DND-41 (cell line): ENCODE results near the gene RGS6.
A peak's percentile ranks its signal among the peaks of the same experiment; 100 is the strongest.

Source experiments
- ATAC-seq: fragments of 200-7000 bp; cut with Tn5 transposase; 3 replicates; pipeline ENCODE4 v1.9.1; 2021; ENCODE audit warnings: low read depth; ENCODE audit not compliant: insufficient read depth
- DNase-seq: peaks from one replicate; pipeline ENCODE4 v3.0.0-alpha.2; 2020
- H2AFZ ChIP-seq: 2 replicates; pipeline ENCODE4 v1.6.0; 2012; ENCODE audit warnings: low read depth, low read length
- H3K27ac ChIP-seq: 2 replicates; pipeline ENCODE4 v1.5.1; 2012; ENCODE audit warnings: low read length, inconsistent platforms
- H3K27me3 ChIP-seq: fragments of 200-600 bp; sonication (generic); 2 replicates; pipeline ENCODE4 v1.6.0; 2012; ENCODE audit warnings: low read length, mild to moderate bottlenecking, inconsistent platforms; ENCODE audit not compliant: insufficient read depth, poor library complexity
- H3K36me3 ChIP-seq: 2 replicates; pipeline ENCODE4 v1.5.1; 2012; ENCODE audit warnings: low read length, inconsistent platforms; ENCODE audit not compliant: insufficient read depth
- H3K4me1 ChIP-seq: 2 replicates; pipeline ENCODE4 v1.5.1; 2012; ENCODE audit warnings: mild to moderate bottlenecking, low read length; ENCODE audit not compliant: insufficient read depth
- H3K4me2 ChIP-seq: 2 replicates; pipeline ENCODE4 v1.6.0; 2012; ENCODE audit warnings: mild to moderate bottlenecking, moderate library complexity, low read length, inconsistent platforms; ENCODE audit not compliant: insufficient read depth
- H3K4me3 ChIP-seq, 2 experiments: fragments of 200-600 bp in 1 of 2; shearing (Covaris generic) in 1 of 2; 2 replicates each; pipeline ENCODE4 v1.5.1; 2012 to 2016; ENCODE audit warnings: inconsistent platforms in 2 of 2, low read length in 2 of 2, mild to moderate bottlenecking in 2 of 2, low read depth in 1 of 2, moderate library complexity in 1 of 2
- H3K79me2 ChIP-seq: 2 replicates; pipeline ENCODE4 v1.6.0; 2012; ENCODE audit warnings: low read length, inconsistent platforms; ENCODE audit not compliant: insufficient read depth
- H3K9ac ChIP-seq: 2 replicates; pipeline ENCODE4 v1.6.0; 2012; ENCODE audit warnings: low read depth, mild to moderate bottlenecking, inconsistent platforms, low read length, moderate library complexity
- H3K9me3 ChIP-seq: 2 replicates; pipeline ENCODE4 v1.5.1; 2012; ENCODE audit warnings: low read length, moderate library complexity, mild to moderate bottlenecking, inconsistent platforms; ENCODE audit not compliant: insufficient read depth, severe bottlenecking
- H4K20me1 ChIP-seq: 2 replicates; pipeline ENCODE4 v1.6.0; 2012; ENCODE audit warnings: low read length; ENCODE audit not compliant: insufficient read depth
- CTCF ChIP-seq: IDR thresholded peaks from 2 replicates; pipeline ENCODE4 v1.5.1; 2012; ENCODE audit warnings: borderline replicate concordance, low read length, moderate library complexity, mild to moderate bottlenecking; ENCODE audit not compliant: poor library complexity, severe bottlenecking; ENCODE audit errors: extremely low read depth
- EZH2 ChIP-seq: IDR thresholded peaks from 3 replicates; pipeline ENCODE4 v1.6.1; 2012; ENCODE audit warnings: borderline replicate concordance, low read depth, mild to moderate bottlenecking, moderate library complexity, low read length, inconsistent platforms; ENCODE audit not compliant: severe bottlenecking

RGS6 gene

GRCh38 chr14:72420749-72421474 lies 488.7 kb downstream of the RGS6 start:
- Histone ChIP-seq H2AFZ (peak overlapping the region; percentile 21; the same call in 1 of the 2 replicates), H3K79me2 (no peaks in the 10 kb centered on the region), H3K27me3 (no peaks in the 10 kb centered on the region), H3K36me3 (no peaks in the 10 kb centered on the region), H3K4me2 (no peak overlapping the region), H3K9me3 (no peaks in the 10 kb centered on the region), H3K4me3 (no peak overlapping the region), H3K27ac (no peak overlapping the region), H4K20me1 (no peaks in the 10 kb centered on the region), H3K9ac (no peak overlapping the region), H3K4me1 (0 out of 2 replicates have a peak, but pooled peaks cover 3% of the 10 kb centered on the region)
- DNase-seq (peak; percentile 84), ATAC-seq (peak; percentile 80)
- TF ChIP-seq EZH2 = no peak
- peak; percentile 99 for TF ChIP-seq CTCF

- TF ChIP-seq EZH2 (no peak), CTCF (no peak)
- DNase-seq = no peak
- H3K9me3 ChIP-seq = peaks cover 17% of the 10 kb centered on the region
- 0 out of 2 replicates have a peak, but pooled peaks cover 3% of the 10 kb centered on the region for H3K4me1 ChIP-seq
- no peak overlapping the region for H3K9ac ChIP-seq
- no peak overlapping the region for H2AFZ ChIP-seq
- H3K79me2 ChIP-seq = no peaks in the 10 kb centered on the region
- ATAC-seq = no peak
- no peak overlapping the region for H3K27ac ChIP-seq
- no peaks in the 10 kb centered on the region for H3K36me3 ChIP-seq
- H3K27me3 ChIP-seq = no peaks in the 10 kb centered on the region
- H3K4me3 ChIP-seq = no peak overlapping the region
- H4K20me1 ChIP-seq = no peaks in the 10 kb centered on the region
- no peak overlapping the region for H3K4me2 ChIP-seq
Measured at GRCh38 chr14:72423957-72424356, 491.7 kb downstream of the RGS6 start.

- DNase-seq (peak; percentile 58), ATAC-seq (peak; percentile 81)
- Histone ChIP-seq H3K4me2 (0 out of 2 replicates have a peak overlapping the region, but pooled peaks have one; percentile 12), H2AFZ (no peak overlapping the region), H3K9me3 (peaks cover 21% of the 10 kb centered on the region), H4K20me1 (no peaks in the 10 kb centered on the region), H3K9ac (peak overlapping the region; percentile 5; the same call in 1 of the 2 replicates), H3K36me3 (no peaks in the 10 kb centered on the region), H3K79me2 (no peaks in the 10 kb centered on the region), H3K4me3 (no peak overlapping the region), H3K27ac (peak overlapping the region; percentile 64), H3K27me3 (no peaks in the 10 kb centered on the region), H3K4me1 (peaks cover 38% of the 10 kb centered on the region)
- TF ChIP-seq CTCF (no peak), EZH2 (no peak)
Measured at GRCh38 chr14:72430457-72430856, 498.2 kb downstream of the RGS6 start.
